CD4-positive, CD25-positive, alpha-beta regulatory T cell (primary cell): ENCODE data around the gene VEGFA. TPM values are rescaled to one million over a fixed set of nuclear protein-coding genes. Genes with fewer than 3 reads are reported as not detected.

Experiments
- ATAC-seq, 2 donors: fragments of 150-1000 bp; cut with Tn5 transposase; one replicate each; pipeline ENCODE4 v1.10.0; 2021; ENCODE audit warnings: low read depth in 2 of 2, moderate number of reproducible peaks in 2 of 2, moderate library complexity in 1 of 2
- DNase-seq, 3 donors: peaks; one replicate each; pipeline versions ENCODE4 v3.0.0 to v3.0.0-alpha.2; 2012 to 2022; ENCODE audit warnings: mixed read lengths in 1 of 3
- H3K27ac ChIP-seq: one replicate; pipeline ENCODE4 v1.7.0; 2013; ENCODE audit warnings: mild to moderate bottlenecking, low read length; ENCODE audit not compliant: insufficient read depth, poor library complexity, severe bottlenecking
- H3K27me3 ChIP-seq: one replicate; pipeline ENCODE4 v1.7.0; 2013; ENCODE audit warnings: low read length; ENCODE audit not compliant: control insufficient read depth, insufficient read depth
- H3K36me3 ChIP-seq: one replicate; pipeline ENCODE4 v1.7.0; 2013; ENCODE audit warnings: mild to moderate bottlenecking, low read length, moderate library complexity; ENCODE audit not compliant: control insufficient read depth, insufficient read depth
- H3K4me1 ChIP-seq: 2 replicates; pipeline ENCODE4 v1.7.0; 2013; ENCODE audit warnings: mild to moderate bottlenecking, low read length; ENCODE audit not compliant: insufficient read depth, control insufficient read depth, poor library complexity, severe bottlenecking
- H3K4me3 ChIP-seq: one replicate; pipeline ENCODE4 v1.7.0; 2013; ENCODE audit warnings: low read depth, mild to moderate bottlenecking, low read length, moderate library complexity
- H3K9me3 ChIP-seq, 2 experiments: 1 replicate in 1 of 2; 2 replicates in 1 of 2; pipeline ENCODE4 v1.7.0; 2013; ENCODE audit warnings: low read length in 2 of 2, mild to moderate bottlenecking in 1 of 2, moderate library complexity in 1 of 2; ENCODE audit not compliant: control insufficient read depth in 2 of 2
- H3K27ac Mint-ChIP-seq, 3 donors: one replicate each; pipeline ENCODE4 v1.8.0; 2020 to 2022; ENCODE audit warnings: mild to moderate bottlenecking in 3 of 3, mixed read lengths in 3 of 3, moderate library complexity in 2 of 3
- H3K27me3 Mint-ChIP-seq: one replicate; pipeline ENCODE4 v1.8.0; 2022; ENCODE audit warnings: mild to moderate bottlenecking, mixed read lengths
- H3K36me3 Mint-ChIP-seq: one replicate; pipeline ENCODE4 v1.8.0; 2020; ENCODE audit warnings: mixed read lengths
- H3K4me1 Mint-ChIP-seq, 4 donors: one replicate each; pipeline ENCODE4 v1.8.0; 2020 to 2022; ENCODE audit warnings: mixed read lengths in 4 of 4, mild to moderate bottlenecking in 1 of 4
- H3K4me3 Mint-ChIP-seq, 4 donors: one replicate each; pipeline ENCODE4 v1.8.0; 2020 to 2022; ENCODE audit warnings: mild to moderate bottlenecking in 4 of 4, mixed read lengths in 4 of 4, moderate library complexity in 3 of 4
- H3K9me3 Mint-ChIP-seq, 7 donors: one replicate each; pipeline ENCODE4 v1.8.0; 2020 to 2022; ENCODE audit warnings: mixed read lengths in 7 of 7, mild to moderate bottlenecking in 3 of 7, moderate library complexity in 2 of 7
- polyA plus RNA-seq, 4 donors: library from polyadenylated mRNA; unstranded; fragments of 300-500 nt; fragmentation: Illumina TruSeq; gene quantifications; one replicate each; pipeline ENCODE4 v1.2.3, GENCODE V29; 2021
- total RNA-seq: library from RNA; stranded (reverse); gene quantifications from one replicate; pipeline ENCODE4 v1.2.3, GENCODE V29; 2022

VEGFA gene
- total and polyA plus RNA-seq, 5 donors from 2014 or later = 0.01 to 0.22 (median 0.13) TPM; not detected in 2

GRCh38 chr6:43735642-43736199, 34.3 kb upstream of the VEGFA start:
- no peaks in the 10 kb centered on the region for H3K36me3 ChIP-seq
- peaks cover 0 to 8% (median 1%) of the 10 kb centered on the region in 7 donors for H3K9me3 Mint-ChIP-seq
- peaks cover 6 to 8% of the 10 kb centered on the region in 2 experiments for H3K9me3 ChIP-seq
- peaks cover 0 to 9% (median 4%) of the 10 kb centered on the region in 4 donors for H3K4me1 Mint-ChIP-seq
- no peaks in the 10 kb centered on the region for H3K36me3 Mint-ChIP-seq
- H3K4me1 ChIP-seq = peaks cover 13% of the 10 kb centered on the region
- H3K27ac Mint-ChIP-seq = no peak overlapping the region
- peaks cover 4% of the 10 kb centered on the region for H3K27me3 Mint-ChIP-seq
- no peak overlapping the region for H3K4me3 Mint-ChIP-seq
- no peaks in the 10 kb centered on the region for H3K27me3 ChIP-seq
- H3K4me3 ChIP-seq = no peak overlapping the region
- ATAC-seq (no peak), DNase-seq (no peak)
- H3K27ac ChIP-seq = no peak overlapping the region

GRCh38 chr6:43736211-43736786, 33.7 kb upstream of the VEGFA start:
- H3K4me3 Mint-ChIP-seq = no peak overlapping the region
- Histone ChIP-seq H3K36me3 (no peaks in the 10 kb centered on the region), H3K27ac (no peak overlapping the region), H3K4me1 (peaks cover 13% of the 10 kb centered on the region), H3K27me3 (no peaks in the 10 kb centered on the region), H3K4me3 (no peak overlapping the region), H3K9me3 (peaks cover under 1 to 2% of the 10 kb centered on the region in 2 experiments)
- no peak overlapping the region for H3K27ac Mint-ChIP-seq
- no peaks in the 10 kb centered on the region for H3K36me3 Mint-ChIP-seq
- peaks cover 0 to 9% (median 4%) of the 10 kb centered on the region in 4 donors for H3K4me1 Mint-ChIP-seq
- ATAC-seq (no peak), DNase-seq (no peak)
- H3K9me3 Mint-ChIP-seq = peaks cover 0 to 5% (median 0%) of the 10 kb centered on the region in 7 donors
- peaks cover under 1% of the 10 kb centered on the region for H3K27me3 Mint-ChIP-seq

DNA sequence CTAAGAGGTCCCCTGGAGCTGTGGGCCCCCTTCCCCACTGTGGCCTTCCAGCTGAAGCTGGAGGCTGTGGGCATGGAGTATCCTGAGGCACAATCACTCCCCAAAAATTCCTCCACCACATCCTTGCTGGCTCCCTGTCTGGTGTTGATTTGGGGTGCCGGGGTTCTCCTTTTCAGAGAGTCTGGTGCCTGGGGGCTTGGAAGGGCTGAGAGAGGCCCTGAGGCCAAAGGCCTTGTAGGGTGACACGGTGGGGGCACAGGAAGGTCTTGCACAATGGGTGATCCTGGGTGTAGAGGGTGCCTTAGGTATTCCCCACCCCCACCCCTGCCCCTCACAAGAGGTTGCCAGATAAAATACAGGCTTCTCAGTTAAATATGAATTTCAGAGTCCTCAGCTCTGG, 33.2 kb upstream of the VEGFA start:
- H3K9me3 Mint-ChIP-seq = peaks cover 0 to 3% (median 0%) of the 10 kb centered on the region in 7 donors
- no peak overlapping the region for H3K27ac Mint-ChIP-seq

GRCh38 chr6:43737272-43738081, 32.5 kb upstream of the VEGFA start:
- no peak overlapping the region for H3K4me3 ChIP-seq
- peaks cover 0 to 2% (median 0%) of the 10 kb centered on the region in 7 donors for H3K9me3 Mint-ChIP-seq
- no peak for ATAC-seq

More for the DNA sequence above, 33.2 kb upstream of the VEGFA start:
- H3K4me1 ChIP-seq = peaks cover 13% of the 10 kb centered on the region
- Mint-ChIP-seq H3K27me3 (no peaks in the 10 kb centered on the region), H3K4me3 (no peak overlapping the region), H3K36me3 (no peaks in the 10 kb centered on the region), H3K4me1 (peaks cover 0 to 9% (median 4%) of the 10 kb centered on the region in 4 donors)
- H3K27me3 ChIP-seq = no peaks in the 10 kb centered on the region
- ATAC-seq (no peak), DNase-seq (no peak)
- no peaks in the 10 kb centered on the region for H3K9me3 ChIP-seq
- no peaks in the 10 kb centered on the region for H3K36me3 ChIP-seq
- no peak overlapping the region for H3K4me3 ChIP-seq
- no peak overlapping the region for H3K27ac ChIP-seq

GRCh38 chr6:43738267-43738676, 31.7 kb upstream of the VEGFA start:
- Mint-ChIP-seq H3K9me3 (no peaks in the 10 kb centered on the region), H3K4me1 (peaks cover 0 to 9% (median 3%) of the 10 kb centered on the region in 4 donors), H3K27me3 (no peaks in the 10 kb centered on the region), H3K27ac (no peak overlapping the region), H3K4me3 (no peak overlapping the region), H3K36me3 (no peaks in the 10 kb centered on the region)
- Histone ChIP-seq H3K4me3 (no peak overlapping the region), H3K36me3 (no peaks in the 10 kb centered on the region), H3K27me3 (no peaks in the 10 kb centered on the region), H3K27ac (no peak overlapping the region), H3K9me3 (no peaks in the 10 kb centered on the region), H3K4me1 (peaks cover 13% of the 10 kb centered on the region)
- DNase-seq (no peak), ATAC-seq (no peak)

More at GRCh38 chr6:43737272-43738081, 32.5 kb upstream of the VEGFA start:
- Histone ChIP-seq H3K27ac (no peak overlapping the region), H3K36me3 (no peaks in the 10 kb centered on the region), H3K27me3 (no peaks in the 10 kb centered on the region), H3K4me1 (peaks cover 13% of the 10 kb centered on the region), H3K9me3 (no peaks in the 10 kb centered on the region)
- Mint-ChIP-seq H3K27ac (peak overlapping the region in 1 of 3 donors; percentile 65), H3K4me1 (peaks cover 0 to 9% (median 4%) of the 10 kb centered on the region in 4 donors), H3K27me3 (no peaks in the 10 kb centered on the region), H3K4me3 (no peak overlapping the region), H3K36me3 (no peaks in the 10 kb centered on the region)
- no peak for DNase-seq

DNA sequence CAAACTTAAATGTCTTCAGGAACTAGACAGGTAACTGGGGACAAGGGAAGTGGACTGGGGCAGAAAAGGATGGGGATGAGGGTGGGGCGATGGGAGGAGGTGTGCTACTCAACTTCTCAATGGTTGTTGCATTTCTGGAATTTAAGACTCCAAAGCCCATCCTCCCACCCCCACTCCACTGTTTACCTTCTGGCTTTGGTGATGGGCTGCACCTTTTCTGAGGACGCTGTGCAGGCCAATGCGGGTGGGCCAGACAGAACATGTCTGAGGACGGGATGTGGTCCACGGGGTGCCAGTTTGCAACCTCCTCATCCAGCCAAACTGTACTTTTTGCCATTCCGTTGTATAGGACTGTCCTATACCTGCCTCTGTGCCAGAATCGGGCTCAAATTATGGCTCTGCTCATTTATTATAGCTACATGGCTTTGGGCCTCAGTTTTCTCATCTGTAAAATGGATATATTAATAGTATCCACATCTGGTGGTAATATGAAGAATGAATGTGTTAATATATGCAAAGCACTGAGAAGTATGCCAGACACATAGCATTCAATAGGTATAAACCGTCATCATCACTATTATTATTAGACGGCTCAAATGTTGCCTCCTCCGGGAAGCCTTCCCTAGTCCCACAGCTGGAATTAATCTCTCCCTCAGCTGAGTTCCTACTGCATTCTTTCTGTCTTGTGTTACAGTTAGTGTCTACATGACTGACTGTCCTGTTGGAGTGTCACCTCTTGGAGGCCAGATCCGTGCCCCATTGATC, 31.0 kb upstream of the VEGFA start:
- Mint-ChIP-seq H3K4me3 (no peak overlapping the region), H3K27ac (no peak overlapping the region), H3K4me1 (peaks cover 0 to 4% (median under 1%) of the 10 kb centered on the region in 4 donors), H3K36me3 (no peaks in the 10 kb centered on the region), H3K9me3 (no peaks in the 10 kb centered on the region), H3K27me3 (no peaks in the 10 kb centered on the region)
- Histone ChIP-seq H3K27ac (no peak overlapping the region), H3K9me3 (no peaks in the 10 kb centered on the region), H3K36me3 (no peaks in the 10 kb centered on the region), H3K4me3 (no peak overlapping the region), H3K4me1 (peaks cover 8% of the 10 kb centered on the region), H3K27me3 (no peaks in the 10 kb centered on the region)
- DNase-seq (no peak), ATAC-seq (no peak)

GRCh38 chr6:43739642-43740091, 30.3 kb upstream of the VEGFA start:
- H3K4me3 ChIP-seq = no peak overlapping the region
- peaks cover 2% of the 10 kb centered on the region for H3K4me1 ChIP-seq
- no peaks in the 10 kb centered on the region for H3K36me3 Mint-ChIP-seq
- no peak for ATAC-seq
- DNase-seq = no peak
- no peaks in the 10 kb centered on the region for H3K36me3 ChIP-seq
- H3K27me3 Mint-ChIP-seq = no peaks in the 10 kb centered on the region
- no peak overlapping the region for H3K27ac ChIP-seq
- peaks cover 0 to 1% (median 0%) of the 10 kb centered on the region in 4 donors for H3K4me1 Mint-ChIP-seq
- H3K27ac Mint-ChIP-seq = no peak overlapping the region
- no peak overlapping the region for H3K4me3 Mint-ChIP-seq
- no peaks in the 10 kb centered on the region for H3K9me3 Mint-ChIP-seq
- no peaks in the 10 kb centered on the region for H3K9me3 ChIP-seq
- H3K27me3 ChIP-seq = no peaks in the 10 kb centered on the region
